ENCODE measurements around the gene ARRDC1.

DNA sequence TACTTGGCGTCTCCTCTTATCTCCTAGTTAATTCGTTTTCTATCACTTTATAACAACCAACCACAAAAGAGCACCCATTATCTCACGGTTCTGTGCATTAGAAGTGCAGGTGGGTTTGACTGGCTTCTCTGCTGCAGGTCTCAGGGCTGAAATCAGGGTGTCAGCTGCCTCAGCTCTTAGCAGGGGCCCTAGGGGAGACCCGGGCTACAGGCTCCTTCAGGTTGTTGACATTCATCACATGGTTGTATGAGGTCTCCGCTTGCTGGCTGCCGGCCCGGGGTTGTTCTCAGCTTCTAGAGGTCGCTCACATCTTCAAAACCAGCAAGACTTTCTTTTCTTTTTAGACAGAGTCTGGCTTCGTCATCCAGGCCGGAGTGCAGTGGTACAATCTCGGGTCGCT lies 12.3 kb upstream of the ARRDC1 start:
- TF ChIP-seq POLR2A (IDR thresholded peaks at IDR 0.05), result no peak
- TF ChIP-seq, protein P1, sequence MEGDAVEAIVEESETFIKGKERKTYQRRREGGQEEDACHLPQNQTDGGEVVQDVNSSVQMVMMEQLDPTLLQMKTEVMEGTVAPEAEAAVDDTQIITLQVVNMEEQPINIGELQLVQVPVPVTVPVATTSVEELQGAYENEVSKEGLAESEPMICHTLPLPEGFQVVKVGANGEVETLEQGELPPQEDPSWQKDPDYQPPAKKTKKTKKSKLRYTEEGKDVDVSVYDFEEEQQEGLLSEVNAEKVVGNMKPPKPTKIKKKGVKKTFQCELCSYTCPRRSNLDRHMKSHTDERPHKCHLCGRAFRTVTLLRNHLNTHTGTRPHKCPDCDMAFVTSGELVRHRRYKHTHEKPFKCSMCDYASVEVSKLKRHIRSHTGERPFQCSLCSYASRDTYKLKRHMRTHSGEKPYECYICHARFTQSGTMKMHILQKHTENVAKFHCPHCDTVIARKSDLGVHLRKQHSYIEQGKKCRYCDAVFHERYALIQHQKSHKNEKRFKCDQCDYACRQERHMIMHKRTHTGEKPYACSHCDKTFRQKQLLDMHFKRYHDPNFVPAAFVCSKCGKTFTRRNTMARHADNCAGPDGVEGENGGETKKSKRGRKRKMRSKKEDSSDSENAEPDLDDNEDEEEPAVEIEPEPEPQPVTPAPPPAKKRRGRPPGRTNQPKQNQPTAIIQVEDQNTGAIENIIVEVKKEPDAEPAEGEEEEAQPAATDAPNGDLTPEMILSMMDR (IDR thresholded peaks at IDR 0.05), result no peak
